ENCODE data around the gene NAB1. TPM values are rescaled to one million over a fixed set of nuclear protein-coding genes. Genes with fewer than 3 reads are reported as not detected.

NAB1 gene
- total and polyA plus RNA-seq, 4 donors, result 5.8 to 31.0 (median 18.7) TPM

DNA sequence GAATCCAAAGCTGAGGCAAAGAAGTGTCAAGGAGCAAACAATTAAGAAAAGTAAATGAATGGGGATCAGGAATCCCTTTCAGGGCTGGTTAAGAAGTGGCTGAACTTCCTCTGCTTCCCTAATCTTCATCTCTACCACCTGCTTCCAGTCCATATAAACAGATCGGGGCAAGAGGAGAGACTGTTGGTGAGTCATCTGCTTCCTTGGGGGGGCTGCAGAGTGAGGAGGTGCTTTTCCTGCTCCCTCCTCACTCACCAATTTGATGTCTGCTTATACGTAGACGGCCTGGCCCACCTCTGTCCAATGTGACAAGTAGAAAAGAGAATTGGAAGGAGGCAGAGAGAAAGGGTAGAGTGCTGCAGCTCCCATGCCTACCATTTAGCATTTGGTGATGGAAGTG, 68.4 kb downstream of the NAB1 start:
- 88% methylated on average over 3 of the region's 3 CpGs for WGBS
- H3K27ac ChIP-seq (ENCODE audit: low read depth in 1 of 2, low read length in 2 of 2), result no peak overlapping the region
- no peak for DNase-seq (ENCODE audit: low spot score)

DNA sequence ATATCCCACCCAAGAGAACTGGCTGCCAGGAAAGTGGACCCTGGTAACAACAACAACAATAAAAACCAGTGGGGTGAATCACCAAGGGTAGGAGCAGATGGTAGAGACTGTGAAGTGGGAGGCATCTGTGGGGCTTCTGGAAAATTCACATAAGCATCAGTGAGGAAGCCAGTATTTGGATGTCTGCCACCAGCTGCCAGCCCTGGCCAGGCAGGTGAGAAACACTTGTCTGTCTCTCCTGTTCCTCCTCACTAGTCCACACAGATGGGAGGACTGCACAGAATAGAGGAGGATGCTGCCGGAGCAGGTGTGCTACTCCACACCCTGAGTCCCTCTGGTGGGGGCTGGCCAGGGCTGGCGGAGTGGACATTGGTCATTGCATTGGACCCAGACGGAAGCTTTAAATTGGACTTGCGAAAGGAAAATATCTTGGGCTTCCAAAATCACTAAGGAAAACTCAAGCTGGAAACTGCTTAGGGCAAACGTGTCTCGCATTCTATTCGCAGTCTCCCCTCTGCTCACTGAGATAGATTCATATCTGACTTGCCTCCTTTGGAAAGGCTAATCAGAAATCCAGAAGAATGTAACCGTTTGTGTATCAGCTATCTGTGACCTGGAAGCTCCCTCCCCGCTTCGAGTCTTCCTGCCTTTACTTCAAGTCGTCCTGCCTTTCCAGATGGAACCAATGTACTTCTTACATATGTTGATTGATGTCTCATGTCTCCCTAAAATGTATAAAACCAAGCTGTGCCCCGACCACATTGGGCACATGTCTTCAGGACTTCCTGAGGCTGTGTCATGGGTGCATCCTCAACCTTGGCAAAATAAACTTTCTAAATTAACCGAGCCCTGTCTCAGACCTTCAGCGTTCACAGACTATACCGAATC, 69.1 kb downstream of the NAB1 start:
- TF ChIP-seq YY1 (IDR thresholded peaks at IDR 0.05), result no peak
- no peak for TF ChIP-seq EGR1 (IDR thresholded peaks at IDR 0.05; ENCODE audit: low read depth in 2 of 2)
- TF ChIP-seq, protein P1, sequence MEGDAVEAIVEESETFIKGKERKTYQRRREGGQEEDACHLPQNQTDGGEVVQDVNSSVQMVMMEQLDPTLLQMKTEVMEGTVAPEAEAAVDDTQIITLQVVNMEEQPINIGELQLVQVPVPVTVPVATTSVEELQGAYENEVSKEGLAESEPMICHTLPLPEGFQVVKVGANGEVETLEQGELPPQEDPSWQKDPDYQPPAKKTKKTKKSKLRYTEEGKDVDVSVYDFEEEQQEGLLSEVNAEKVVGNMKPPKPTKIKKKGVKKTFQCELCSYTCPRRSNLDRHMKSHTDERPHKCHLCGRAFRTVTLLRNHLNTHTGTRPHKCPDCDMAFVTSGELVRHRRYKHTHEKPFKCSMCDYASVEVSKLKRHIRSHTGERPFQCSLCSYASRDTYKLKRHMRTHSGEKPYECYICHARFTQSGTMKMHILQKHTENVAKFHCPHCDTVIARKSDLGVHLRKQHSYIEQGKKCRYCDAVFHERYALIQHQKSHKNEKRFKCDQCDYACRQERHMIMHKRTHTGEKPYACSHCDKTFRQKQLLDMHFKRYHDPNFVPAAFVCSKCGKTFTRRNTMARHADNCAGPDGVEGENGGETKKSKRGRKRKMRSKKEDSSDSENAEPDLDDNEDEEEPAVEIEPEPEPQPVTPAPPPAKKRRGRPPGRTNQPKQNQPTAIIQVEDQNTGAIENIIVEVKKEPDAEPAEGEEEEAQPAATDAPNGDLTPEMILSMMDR (IDR thresholded peaks at IDR 0.05; ENCODE audit: low read depth, low read length, missing input control), result no peak
- TF ChIP-seq, protein P2, sequence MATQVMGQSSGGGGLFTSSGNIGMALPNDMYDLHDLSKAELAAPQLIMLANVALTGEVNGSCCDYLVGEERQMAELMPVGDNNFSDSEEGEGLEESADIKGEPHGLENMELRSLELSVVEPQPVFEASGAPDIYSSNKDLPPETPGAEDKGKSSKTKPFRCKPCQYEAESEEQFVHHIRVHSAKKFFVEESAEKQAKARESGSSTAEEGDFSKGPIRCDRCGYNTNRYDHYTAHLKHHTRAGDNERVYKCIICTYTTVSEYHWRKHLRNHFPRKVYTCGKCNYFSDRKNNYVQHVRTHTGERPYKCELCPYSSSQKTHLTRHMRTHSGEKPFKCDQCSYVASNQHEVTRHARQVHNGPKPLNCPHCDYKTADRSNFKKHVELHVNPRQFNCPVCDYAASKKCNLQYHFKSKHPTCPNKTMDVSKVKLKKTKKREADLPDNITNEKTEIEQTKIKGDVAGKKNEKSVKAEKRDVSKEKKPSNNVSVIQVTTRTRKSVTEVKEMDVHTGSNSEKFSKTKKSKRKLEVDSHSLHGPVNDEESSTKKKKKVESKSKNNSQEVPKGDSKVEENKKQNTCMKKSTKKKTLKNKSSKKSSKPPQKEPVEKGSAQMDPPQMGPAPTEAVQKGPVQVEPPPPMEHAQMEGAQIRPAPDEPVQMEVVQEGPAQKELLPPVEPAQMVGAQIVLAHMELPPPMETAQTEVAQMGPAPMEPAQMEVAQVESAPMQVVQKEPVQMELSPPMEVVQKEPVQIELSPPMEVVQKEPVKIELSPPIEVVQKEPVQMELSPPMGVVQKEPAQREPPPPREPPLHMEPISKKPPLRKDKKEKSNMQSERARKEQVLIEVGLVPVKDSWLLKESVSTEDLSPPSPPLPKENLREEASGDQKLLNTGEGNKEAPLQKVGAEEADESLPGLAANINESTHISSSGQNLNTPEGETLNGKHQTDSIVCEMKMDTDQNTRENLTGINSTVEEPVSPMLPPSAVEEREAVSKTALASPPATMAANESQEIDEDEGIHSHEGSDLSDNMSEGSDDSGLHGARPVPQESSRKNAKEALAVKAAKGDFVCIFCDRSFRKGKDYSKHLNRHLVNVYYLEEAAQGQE (IDR thresholded peaks at IDR 0.05), result no peak
- no peak for TF ChIP-seq NR2F2 (IDR thresholded peaks at IDR 0.05)
- TF ChIP-seq RAD21 (IDR thresholded peaks at IDR 0.05), result no peak
- no peak for TF ChIP-seq JUND (IDR thresholded peaks at IDR 0.05)
- TF ChIP-seq TAF1 (conservative IDR thresholded peaks at IDR 0.05), result no peak
- no peak for TF ChIP-seq HNF4G (IDR thresholded peaks at IDR 0.05)
- TF ChIP-seq RXRA (IDR thresholded peaks at IDR 0.05), result no peak
- TF ChIP-seq, protein P3, sequence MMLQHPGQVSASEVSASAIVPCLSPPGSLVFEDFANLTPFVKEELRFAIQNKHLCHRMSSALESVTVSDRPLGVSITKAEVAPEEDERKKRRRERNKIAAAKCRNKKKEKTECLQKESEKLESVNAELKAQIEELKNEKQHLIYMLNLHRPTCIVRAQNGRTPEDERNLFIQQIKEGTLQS (IDR thresholded peaks at IDR 0.05), result no peak
- Histone ChIP-seq H3K27ac (ENCODE audit: low read depth in 1 of 2, low read length in 2 of 2) (no peak overlapping the region), H3K9ac (ENCODE audit: low read depth in 1 of 2, low read length in 2 of 2) (no peak overlapping the region), H3K4me1 (ENCODE audit: control insufficient read depth in 4 of 4, insufficient read depth in 4 of 4, low read length in 3 of 4) (no peaks in the 10 kb centered on the region), H3K9me3 (ENCODE audit: control insufficient read depth in 4 of 4, low read length in 3 of 4) (no peaks in the 10 kb centered on the region), H3K27me3 (ENCODE audit: control insufficient read depth in 4 of 4, insufficient read depth in 4 of 4, low read length in 3 of 4) (no peaks in the 10 kb centered on the region), H3K4me3 (ENCODE audit: low read depth in 1 of 3, low read length in 3 of 3) (no peak overlapping the region), H3K36me3 (ENCODE audit: control insufficient read depth in 4 of 4, insufficient read depth in 3 of 4, low read depth in 1 of 4, low read length in 3 of 4) (no peaks in the 10 kb centered on the region)
- WGBS, result 83% methylated on average over 15 of the region's 15 CpGs
- no peak for DNase-seq (ENCODE audit: low spot score)

More for the DNA sequence above, 68.4 kb downstream of the NAB1 start:
- Histone ChIP-seq H3K4me3 (ENCODE audit: low read depth in 1 of 3, low read length in 3 of 3) (no peak overlapping the region), H3K9ac (ENCODE audit: low read depth in 1 of 2, low read length in 2 of 2) (no peak overlapping the region), H3K9me3 (ENCODE audit: control insufficient read depth in 4 of 4, low read length in 3 of 4) (no peaks in the 10 kb centered on the region), H3K36me3 (ENCODE audit: control insufficient read depth in 4 of 4, insufficient read depth in 3 of 4, low read depth in 1 of 4, low read length in 3 of 4) (no peaks in the 10 kb centered on the region), H3K4me1 (ENCODE audit: control insufficient read depth in 4 of 4, insufficient read depth in 4 of 4, low read length in 3 of 4) (no peaks in the 10 kb centered on the region), H3K27me3 (ENCODE audit: control insufficient read depth in 4 of 4, insufficient read depth in 4 of 4, low read length in 3 of 4) (no peaks in the 10 kb centered on the region)
- TF ChIP-seq, protein P4, sequence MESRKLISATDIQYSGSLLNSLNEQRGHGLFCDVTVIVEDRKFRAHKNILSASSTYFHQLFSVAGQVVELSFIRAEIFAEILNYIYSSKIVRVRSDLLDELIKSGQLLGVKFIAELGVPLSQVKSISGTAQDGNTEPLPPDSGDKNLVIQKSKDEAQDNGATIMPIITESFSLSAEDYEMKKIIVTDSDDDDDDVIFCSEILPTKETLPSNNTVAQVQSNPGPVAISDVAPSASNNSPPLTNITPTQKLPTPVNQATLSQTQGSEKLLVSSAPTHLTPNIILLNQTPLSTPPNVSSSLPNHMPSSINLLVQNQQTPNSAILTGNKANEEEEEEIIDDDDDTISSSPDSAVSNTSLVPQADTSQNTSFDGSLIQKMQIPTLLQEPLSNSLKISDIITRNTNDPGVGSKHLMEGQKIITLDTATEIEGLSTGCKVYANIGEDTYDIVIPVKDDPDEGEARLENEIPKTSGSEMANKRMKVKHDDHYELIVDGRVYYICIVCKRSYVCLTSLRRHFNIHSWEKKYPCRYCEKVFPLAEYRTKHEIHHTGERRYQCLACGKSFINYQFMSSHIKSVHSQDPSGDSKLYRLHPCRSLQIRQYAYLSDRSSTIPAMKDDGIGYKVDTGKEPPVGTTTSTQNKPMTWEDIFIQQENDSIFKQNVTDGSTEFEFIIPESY (IDR thresholded peaks at IDR 0.05), result no peak
- no peak for TF ChIP-seq TAF1 (conservative IDR thresholded peaks at IDR 0.05)
- no peak for TF ChIP-seq HNF4G (IDR thresholded peaks at IDR 0.05)
- no peak for TF ChIP-seq HNF4A (conservative IDR thresholded peaks at IDR 0.05)

Measured in liver (tissue), 9 donors.